Activated CD8-positive, alpha-beta memory T cell treated with anti-CD3 and anti-CD28 coated beads for 36 hours (primary cell): ENCODE data around the gene MTHFD1L. TPM values are rescaled to one million over a fixed set of nuclear protein-coding genes. Genes with fewer than 3 reads are reported as not detected.

Experiments used
- CTCF ChIA-PET: fragments of 350-600 bp; sonication (Branson Sonifier 250); formaldehyde crosslinking; loops from one replicate; lab custom pipeline; 2021; ENCODE audit warnings: antibody characterized with exemption; lab: Charles Lee
- POLR2A ChIA-PET: fragments of 350-600 bp; sonication (Branson Sonifier 250); formaldehyde crosslinking; loops from one replicate; lab custom pipeline; 2021; ENCODE audit warnings: antibody characterized with exemption; lab: Charles Lee
- total RNA-seq, 2 experiments: library from RNA; stranded (reverse); gene quantifications; one replicate each; pipeline ENCODE4 v1.2.3, GENCODE V29; 2021

MTHFD1L gene
- total RNA-seq, 2 experiments from 2014 or later = 141 to 145 TPM

DNA sequence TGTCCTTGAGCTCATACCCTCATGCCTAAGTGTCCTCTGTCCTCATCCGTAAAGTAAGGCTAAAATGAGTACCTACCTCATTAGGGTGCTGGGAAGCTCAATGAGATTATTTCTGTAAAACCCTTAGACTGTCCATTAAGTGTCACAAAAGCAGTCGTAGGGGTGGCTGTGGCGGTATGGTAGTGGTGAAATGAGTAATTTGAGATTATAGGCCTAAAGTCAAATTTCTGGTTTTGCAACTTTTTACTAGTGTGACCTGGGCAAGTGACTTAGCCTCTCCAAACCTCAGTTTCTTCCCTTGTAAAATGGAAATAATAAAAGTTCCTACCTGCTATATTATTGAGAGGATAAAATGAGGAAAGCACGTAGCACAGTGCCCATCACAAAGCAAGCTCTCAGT lies 226.1 kb downstream of the MTHFD1L start:
- ChIA-PET CTCF (no interaction called here), POLR2A (no interaction called here)

DNA sequence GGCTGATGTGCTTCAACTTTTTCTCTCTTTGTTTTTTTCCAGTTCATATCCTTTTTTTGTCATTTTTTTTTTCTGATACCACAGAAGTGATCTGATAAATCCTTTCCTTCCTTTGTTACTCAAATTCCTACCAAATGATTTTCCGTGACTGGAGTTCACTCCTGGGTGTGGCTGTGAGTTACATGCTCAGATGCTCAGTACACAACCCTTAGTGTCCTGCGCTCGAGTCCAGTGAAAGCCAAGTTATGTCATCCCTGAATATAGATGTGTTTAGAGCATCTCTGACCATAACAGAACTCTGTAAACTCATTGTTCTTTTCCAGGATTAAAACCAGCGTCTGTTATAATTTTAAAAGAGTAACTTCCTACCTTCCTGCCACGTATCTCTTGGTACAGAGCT lies 227.1 kb downstream of the MTHFD1L start:
- ChIA-PET CTCF (no interaction called here), POLR2A (no interaction called here)

DNA sequence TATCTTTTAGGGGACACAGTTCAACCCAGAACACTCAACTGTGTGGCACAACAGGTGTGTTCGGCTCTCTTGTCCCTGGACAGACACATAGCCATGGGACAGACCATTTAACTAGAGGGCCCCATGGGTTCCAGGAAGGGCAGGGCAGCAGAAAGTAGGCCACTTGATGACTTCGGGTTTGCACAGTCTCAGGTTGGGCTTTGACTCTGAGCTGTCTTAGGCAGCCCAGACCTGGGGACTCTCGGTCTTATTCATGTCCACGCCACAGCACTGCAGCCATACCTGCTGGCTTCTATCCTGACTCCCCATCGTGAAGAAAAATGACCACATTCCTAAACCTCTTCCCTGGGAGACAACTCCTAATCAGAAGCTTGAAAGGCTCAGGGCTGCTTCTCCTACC lies 228.2 kb downstream of the MTHFD1L start:
- POLR2A ChIA-PET = interaction anchor here (0.6 kb wide), 1 partner anchor 26 kb away, joined by 3 read pairs; no protein-coding TSS in a partner anchor

DNA sequence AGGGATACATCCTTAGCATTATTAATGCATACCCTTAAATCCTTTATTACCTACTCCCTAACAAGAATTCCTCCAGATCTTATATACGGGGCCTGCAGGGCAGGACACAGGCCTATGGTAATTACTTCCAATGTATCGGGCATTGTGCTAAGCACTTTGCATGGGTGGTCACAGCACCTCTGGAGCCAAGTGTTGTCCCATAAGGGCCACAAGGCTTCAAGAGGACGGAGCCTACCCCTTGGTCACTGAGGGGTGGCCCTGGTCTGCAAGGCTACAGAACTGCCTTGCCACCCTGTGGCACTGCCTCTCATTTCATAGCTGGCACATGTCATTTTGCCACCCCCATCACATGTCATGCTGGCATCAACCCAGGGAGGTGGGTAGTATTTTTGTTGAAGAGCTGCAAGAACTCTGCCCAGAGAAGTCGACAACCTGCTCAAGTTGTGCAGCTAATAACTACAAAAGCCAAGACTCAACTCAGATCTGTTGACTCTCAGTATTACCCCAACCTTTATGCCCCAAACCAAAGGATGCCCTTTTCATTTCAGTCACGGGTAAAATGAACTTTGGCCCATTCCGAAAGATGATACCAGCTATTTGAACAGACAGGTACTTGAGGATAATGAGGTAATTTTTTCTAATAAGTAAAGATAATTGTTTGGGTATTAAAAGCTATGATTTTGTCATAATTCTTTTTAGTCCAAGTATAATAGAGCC lies 230.2 kb downstream of the MTHFD1L start:
- ChIA-PET POLR2A (no interaction called here), CTCF (interaction anchor here (0.7 kb wide), 1 partner anchor 68 kb away, joined by 3 read pairs; no protein-coding TSS in a partner anchor)

More for the DNA sequence above, 228.2 kb downstream of the MTHFD1L start:
- CTCF ChIA-PET = no interaction called here

DNA sequence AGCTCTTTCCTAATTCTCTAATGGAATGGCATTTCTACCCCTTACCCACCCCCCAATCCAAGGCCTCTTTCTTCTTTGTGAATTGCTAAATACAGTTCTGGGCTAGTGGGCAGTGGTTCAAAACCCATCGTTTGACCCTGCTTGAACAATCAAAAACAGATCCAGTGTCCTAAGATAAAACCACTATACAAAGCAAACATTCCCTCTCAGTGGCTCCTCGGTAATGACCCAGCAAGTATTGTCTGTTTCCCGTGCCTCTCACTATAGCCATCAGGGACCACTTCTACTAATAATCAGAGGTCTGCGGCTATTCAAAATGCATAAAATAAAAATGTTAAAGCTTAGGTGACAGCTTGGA lies 230.7 kb downstream of the MTHFD1L start:
- CTCF ChIA-PET = interaction anchor here (0.7 kb wide), 1 partner anchor 69 kb away, joined by 3 read pairs; no protein-coding TSS in a partner anchor
- POLR2A ChIA-PET = no interaction called here

DNA sequence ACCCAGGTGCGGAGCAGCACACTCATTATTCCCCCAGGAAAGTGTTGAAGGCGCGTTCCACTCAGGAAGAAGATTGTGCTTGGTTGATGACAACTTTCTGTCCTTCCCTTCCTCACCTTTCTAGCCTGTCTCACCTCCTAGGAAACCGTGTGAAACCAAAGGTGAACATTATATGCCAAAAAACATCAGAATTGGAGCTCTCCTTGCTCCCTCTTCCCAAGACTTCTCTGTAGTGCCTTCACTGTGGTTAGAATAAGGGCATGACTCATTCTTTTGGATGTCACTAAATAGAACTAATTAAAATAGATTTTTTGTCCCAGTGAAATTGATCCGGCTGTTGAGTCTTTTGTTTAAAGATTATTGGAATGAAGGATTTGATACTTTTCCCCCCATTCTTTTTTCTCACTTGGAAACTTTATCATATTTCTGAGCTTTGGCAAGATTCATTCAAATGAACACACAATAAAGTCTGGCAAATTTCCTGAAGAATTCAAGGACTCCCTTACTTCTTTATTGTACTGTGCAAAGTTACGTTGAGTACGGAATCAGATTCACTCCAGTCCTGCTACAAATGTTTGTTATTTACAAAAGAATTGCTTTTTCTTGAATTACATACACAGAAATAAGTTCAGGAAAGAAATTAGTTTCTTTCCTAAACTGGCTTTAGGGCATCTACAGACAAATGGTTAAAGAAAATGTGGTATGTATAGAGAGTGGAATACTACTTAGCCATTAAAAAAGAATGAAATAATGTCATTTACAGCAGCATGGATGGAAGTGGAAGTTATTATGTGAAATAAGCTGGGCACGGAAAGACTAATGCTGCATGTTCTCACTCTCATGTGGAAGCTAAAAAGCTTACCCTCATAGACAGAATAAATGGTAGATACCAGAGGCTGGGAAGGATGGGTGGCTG lies 231.4 kb downstream of the MTHFD1L start:
- POLR2A ChIA-PET = no interaction called here
- CTCF ChIA-PET = interaction anchor here (1.0 to 1.5 kb wide), 2 partner anchors 8 to 82 kb away, joined by 3 read pairs; no protein-coding TSS in a partner anchor

DNA sequence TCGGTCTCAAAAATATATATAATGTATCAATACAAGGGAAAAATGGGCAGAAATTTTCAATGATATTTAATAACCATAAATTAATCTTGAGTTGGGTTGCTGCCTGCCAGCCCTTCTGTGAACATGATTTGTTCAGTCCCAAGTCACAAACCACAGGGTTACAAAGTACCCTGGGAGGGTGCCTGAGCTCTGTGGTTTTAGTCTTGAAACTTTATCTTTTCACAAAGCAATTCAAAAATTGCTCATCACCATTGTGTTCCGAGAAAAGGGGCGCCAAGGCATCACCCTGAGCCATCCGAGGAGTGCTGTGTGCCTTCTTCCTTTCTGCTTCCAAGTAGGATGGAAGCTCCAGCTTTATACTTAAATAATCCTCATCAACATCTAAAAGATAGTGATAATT lies 232.7 kb downstream of the MTHFD1L start:
- CTCF ChIA-PET = interaction anchor here (1.5 kb wide), 1 partner anchor 9 kb away, joined by 3 read pairs; no protein-coding TSS in a partner anchor
- POLR2A ChIA-PET = no interaction called here

DNA sequence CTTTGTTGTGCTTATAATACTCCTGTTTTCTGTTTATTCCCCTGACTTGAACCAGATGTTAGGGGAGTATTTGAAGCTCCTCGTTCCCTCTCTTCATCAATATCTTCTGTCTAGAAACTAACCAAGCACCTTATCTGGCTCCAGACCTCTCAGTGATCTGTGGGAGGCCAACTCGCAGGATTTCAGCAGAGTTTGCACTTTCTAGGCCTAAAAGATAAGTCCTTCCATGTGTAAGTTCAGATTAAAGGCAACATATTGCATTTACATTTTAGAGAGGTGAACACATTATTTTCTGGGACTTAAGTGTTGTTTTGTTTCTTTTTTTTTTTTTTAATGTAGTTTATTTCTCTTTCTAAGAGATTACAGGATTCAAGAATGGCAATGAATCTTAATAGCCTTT lies 234.8 kb downstream of the MTHFD1L start:
- POLR2A ChIA-PET = no interaction called here
- CTCF ChIA-PET = no interaction called here

DNA sequence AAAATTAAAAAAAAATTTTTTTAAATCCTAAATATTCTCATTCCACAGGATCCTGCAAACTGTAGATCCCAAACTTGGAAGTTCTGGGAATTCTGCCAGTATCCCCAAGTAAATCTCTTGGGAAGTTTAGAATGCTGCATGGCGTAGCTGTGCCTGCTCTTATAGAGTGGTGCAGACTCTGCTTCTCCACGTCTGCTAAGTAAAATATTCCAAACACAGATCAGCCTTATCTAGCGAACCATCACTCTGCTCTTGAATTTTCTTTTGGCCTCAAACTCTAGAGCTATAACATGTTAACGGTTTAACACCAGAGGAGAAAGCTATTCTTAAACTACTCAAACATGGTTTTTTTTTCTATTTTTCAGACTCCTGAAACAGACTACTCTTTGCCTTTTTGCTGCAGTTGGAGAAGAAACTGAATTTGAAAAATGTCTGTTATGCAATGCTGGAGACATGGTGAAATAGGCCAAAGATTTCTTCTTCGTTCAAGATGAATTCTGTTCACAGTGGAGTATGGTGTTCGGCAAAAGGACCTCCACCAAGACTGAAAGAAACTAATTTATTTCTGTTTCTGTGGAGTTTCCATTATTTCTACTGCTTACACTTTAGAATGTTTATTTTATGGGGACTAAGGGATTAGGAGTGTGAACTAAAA lies 235.8 kb downstream of the MTHFD1L start:
- CTCF ChIA-PET = no interaction called here
- POLR2A ChIA-PET = no interaction called here

DNA sequence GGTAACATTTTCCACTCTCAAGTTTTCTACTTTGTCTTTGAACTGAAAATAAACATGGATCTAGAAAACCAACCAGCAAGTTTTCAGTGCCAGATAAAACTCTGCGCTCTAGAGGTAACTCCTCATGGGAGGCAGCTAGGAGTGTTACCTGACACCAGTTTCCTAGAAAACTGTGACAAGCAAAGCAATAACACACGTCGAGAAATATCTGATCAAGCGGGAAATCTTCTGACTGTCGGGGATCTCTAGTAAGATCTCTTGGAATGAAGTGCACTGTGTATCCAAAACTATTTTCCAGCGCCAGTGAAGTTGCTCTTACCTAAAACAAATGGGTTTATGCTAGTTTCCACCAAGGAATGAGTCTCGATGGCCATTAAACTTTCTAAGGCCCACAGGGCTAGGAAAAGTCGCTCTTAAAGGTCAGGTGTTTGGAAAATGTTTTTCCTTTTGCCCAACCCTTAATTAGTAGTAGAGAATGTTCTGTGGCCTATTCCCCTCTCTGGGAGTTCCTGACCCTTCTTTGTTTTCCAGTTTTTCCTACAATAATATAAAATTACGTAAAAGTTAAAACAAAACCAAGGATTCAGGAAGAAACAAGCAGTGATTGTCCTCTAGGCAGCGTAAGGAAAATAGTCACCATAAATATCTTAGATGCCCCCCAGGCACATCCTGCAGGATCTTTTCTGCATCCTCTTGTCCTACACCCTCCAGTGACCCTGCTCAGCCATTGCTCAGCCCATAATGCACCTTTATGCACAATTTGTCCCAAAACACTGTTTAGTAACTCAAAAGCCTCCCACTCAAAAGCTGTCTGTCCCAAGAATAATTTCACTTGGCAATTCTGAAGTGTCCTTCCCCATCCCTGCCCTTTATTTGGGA lies 236.6 kb downstream of the MTHFD1L start:
- POLR2A ChIA-PET = no interaction called here

DNA sequence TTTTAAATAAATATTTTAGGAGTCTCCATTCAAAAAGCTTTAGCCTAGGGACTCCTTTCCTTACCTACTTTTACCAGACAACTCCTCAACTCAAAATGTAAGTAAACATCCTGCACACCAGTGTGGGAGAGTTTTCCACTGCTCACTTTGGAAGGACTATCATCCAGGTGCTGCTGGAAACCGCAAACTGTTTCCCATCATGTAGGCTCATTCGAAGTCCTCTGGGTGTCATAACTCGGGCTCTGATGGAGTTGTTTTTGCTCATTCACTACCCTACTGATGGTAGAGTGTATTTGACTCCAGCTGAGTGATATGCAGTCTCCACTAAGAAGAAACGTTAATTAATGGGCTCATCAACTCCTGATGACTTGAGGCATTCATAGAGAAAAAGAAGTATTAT lies 237.8 kb downstream of the MTHFD1L start:
- CTCF ChIA-PET = interaction anchor here (0.6 kb wide), 1 partner anchor 208 kb away, joined by 4 read pairs; no protein-coding TSS in a partner anchor

More for the DNA sequence above, 236.6 kb downstream of the MTHFD1L start:
- CTCF ChIA-PET = no interaction called here

DNA sequence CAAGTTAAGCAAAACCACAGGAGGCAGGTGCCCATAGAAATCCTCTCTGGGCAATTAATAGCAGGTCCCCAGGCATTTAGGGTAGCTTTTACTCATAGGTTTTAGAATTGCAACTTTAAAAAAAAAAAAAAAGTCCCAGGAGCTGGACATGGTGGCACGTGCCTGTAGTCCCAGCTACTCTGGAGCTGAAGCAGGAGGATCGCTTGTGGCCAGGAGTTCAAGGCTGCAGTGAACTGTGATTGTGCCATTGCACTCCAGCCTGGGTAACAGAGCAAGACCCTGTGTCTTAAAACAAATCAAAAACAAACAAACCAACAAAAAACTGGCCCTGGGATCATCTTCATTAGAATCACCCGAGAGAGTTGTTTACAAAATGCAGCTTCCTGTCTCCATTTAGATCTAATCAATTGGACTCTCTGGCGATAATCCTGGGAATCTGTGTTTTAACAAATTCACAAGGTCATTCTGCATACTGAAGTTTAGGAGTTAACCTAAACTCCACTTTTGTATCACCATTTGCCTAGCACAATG lies 242.5 kb downstream of the MTHFD1L start:
- ChIA-PET CTCF (no interaction called here), POLR2A (interaction anchor here (0.6 kb wide), 1 partner anchor 9 kb away, joined by 3 read pairs; no protein-coding TSS in a partner anchor)

More for the DNA sequence above, 237.8 kb downstream of the MTHFD1L start:
- POLR2A ChIA-PET = no interaction called here

DNA sequence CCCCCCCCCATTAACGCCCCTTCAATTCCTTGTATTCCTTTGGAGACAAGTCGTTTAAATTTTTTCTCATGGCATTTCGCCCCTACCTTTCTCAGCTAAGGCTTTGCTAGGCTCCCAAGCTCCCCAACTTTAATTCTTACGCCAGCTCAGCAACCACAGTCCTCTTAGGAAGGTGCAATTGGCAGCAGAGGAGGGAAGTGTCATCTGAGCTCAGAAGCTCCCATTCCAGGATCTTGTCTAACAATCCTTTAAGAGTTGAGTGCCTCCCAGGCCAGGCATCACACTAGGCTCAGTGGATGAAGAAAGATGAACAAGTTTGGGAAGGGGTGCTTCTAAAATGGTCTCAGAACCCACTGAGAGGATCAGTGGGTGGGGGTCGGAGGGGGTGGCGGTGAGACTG lies 243.0 kb downstream of the MTHFD1L start:
- ChIA-PET POLR2A (interaction anchor here (0.6 kb wide), 1 partner anchor 10 kb away, joined by 3 read pairs; no protein-coding TSS in a partner anchor), CTCF (interaction anchor here (0.7 kb wide), 1 partner anchor 14 kb away, joined by 5 read pairs; no protein-coding TSS in a partner anchor)

DNA sequence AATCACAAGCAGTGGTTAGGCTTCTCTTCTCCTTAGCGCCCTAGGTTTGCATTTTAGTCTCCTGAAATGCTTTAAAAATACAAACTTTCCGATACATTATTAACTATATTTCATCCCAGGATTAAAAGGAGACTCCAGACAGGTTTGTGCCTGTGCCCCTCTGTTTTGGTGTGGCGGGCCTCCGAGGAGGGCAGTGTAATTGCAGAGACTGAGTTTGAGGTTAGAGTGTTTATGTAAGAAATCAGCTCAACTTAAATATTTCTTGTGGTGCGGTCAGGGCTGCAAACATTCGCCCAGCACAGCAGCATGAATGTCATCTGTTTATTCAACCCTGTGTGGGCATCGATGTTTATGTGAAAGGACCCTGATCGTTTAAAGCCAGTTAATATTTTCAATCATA lies 243.9 kb downstream of the MTHFD1L start:
- POLR2A ChIA-PET = no interaction called here
- CTCF ChIA-PET = no interaction called here

DNA sequence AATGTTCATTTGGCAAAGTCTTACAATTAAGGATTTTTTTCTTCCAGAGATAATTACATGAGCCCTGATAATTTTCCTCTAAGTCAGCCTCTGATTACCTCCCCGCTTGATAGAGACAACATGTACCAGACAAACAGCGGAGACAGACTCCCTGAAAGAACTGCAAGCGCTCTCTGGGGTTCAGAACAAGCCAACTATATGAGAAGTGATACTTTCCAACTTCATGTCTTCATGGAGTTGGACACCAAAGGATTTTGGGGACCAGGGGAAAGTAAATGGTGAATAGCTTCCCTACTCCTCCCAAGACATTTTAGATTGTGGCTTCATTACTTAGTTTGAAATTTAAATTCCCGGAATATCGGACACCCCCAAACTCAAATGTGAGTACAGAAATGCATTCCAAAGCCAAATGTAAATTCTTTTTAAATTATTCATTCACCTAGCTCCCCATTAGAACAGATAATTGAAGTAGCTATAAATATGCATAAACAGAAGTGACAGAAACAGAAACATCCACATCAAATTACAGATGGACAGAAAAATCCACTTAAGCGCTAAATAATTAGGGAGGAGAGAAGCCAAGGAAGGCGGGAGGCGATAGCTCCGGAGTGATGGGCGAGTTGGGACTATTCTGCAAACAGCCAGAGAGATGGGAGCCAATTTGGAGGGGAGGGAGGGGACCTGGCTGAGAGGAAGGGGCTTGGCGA lies 244.5 kb downstream of the MTHFD1L start:
- ChIA-PET CTCF (no interaction called here), POLR2A (no interaction called here)

DNA sequence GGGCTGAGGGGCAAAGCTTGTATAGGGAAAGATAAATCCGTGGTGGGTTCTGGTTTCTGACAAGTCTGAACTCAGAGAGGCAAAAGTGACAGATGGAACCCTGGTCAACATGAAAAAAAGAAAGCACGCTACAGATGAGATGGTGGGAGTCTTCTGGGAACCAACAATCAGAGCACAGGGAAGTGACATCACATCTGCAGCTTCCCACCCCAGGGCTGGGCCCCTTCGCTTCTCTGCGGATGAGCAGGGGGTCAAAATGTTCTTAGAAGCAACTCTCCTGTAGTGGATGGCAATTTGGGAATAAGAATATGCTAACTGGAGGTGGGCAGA lies 245.0 kb downstream of the MTHFD1L start:
- CTCF ChIA-PET = no interaction called here
- POLR2A ChIA-PET = no interaction called here

DNA sequence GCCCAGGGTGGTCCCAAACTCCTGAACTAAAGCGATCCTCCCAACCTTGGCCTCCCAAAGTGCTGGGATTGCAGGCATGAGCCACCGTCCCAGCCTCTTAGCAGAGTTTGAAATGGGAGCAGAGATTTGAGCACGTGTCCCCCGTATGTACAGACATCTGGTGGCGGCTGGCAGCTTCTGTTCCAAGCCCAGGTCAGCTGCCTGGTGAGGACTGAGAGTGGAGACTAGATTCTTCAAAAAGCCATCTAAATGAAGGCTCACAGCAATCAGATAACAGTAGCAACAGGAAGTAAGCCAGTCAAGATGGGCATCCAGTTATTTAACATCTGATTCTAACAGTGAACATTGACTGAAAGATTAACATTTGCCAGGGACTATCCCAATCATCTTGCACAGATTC lies 246.2 kb downstream of the MTHFD1L start:
- CTCF ChIA-PET = no interaction called here
- POLR2A ChIA-PET = no interaction called here

DNA sequence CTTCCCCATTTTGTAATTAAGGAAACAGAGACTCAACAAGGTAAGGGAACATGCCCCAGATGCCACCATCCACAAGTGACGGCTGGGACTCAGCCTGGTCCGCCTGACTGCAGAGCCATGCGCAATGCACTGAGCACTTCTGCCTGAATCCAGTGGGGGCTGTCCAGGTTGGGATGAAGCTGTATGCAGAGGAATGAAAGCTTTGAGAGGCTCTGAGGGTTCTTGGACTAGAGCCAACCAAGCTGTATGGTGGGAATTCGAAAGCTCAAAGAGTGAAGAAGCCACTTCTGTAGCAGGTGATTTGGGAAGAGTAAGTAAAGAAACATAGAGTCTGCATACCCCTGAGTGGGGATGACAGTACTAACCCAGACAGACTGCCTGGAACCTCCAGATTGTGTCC lies 246.6 kb downstream of the MTHFD1L start:
- POLR2A ChIA-PET = no interaction called here
- CTCF ChIA-PET = interaction anchor here (0.5 kb wide), 1 partner anchor 184 kb away, joined by 3 read pairs; no protein-coding TSS in a partner anchor
